LNCaP clone FGC (cell line): ENCODE data around the gene POLA2.

ENCODE experiments used
- DNase-seq: peaks from one replicate; pipeline ENCODE4 v3.0.0-alpha.2; 2011; ENCODE audit warnings: low read depth
- H3K4me3 ChIP-seq: 2 replicates; pipeline ENCODE4 v1.5.1; 2011; ENCODE audit warnings: mild to moderate bottlenecking, low read depth, low read length, control low read depth
- CTCF ChIP-seq: IDR thresholded peaks from 2 replicates; pipeline ENCODE4 v1.5.1; 2012; ENCODE audit warnings: mild to moderate bottlenecking; ENCODE audit not compliant: control insufficient read depth, insufficient read depth; ENCODE audit errors: extremely low read depth

Gene POLA2

GRCh38 chr11:65295571-65296341 lies 34.0 kb downstream of the POLA2 start:
- H3K4me3 ChIP-seq: no peak overlapping the region
- no peak for TF ChIP-seq CTCF
- DNase-seq: no peak

DNA sequence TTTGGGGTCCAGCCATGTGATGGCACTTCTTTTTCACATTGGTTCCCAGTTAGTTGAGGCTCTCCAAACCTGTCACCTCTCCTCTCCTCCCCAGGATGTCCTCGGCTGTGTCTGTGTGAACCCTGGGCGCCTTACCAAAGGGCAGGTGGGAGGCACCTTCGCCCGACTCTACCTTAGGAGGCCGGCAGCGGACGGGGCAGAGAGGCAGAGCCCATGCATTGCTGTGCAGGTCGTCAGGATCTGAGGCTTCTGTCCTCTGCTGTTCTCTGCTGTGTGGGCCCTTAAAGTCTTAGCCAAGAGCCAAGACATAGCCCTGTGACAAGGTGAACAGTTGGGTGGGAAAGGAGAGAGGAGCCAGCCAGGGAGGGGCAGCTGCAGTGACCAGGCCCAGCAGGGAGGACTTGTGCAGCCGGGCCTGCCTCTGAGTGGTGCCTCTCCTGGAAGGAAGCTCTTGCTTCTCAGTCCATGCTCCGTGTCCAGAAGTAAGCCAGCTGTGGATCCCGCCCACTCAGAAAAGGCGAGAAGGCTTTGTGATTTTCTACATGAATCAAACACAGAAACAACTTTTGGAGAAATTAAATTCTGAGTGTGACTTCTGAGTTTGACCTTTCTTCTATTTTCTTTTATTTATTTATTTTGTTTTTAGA lies 35.4 kb downstream of the POLA2 start:
- H3K4me3 ChIP-seq: no peak overlapping the region
- no peak for DNase-seq
- no peak for TF ChIP-seq CTCF

GRCh38 chr11:65298131-65298535 lies 36.4 kb downstream of the POLA2 start:
- no peak overlapping the region for H3K4me3 ChIP-seq
- TF ChIP-seq CTCF: no peak
- no peak for DNase-seq

- no peak for DNase-seq
- no peak for TF ChIP-seq CTCF
- H3K4me3 ChIP-seq: no peak overlapping the region
Measured at GRCh38 chr11:65298655-65299179, 37.0 kb downstream of the POLA2 start.

DNA sequence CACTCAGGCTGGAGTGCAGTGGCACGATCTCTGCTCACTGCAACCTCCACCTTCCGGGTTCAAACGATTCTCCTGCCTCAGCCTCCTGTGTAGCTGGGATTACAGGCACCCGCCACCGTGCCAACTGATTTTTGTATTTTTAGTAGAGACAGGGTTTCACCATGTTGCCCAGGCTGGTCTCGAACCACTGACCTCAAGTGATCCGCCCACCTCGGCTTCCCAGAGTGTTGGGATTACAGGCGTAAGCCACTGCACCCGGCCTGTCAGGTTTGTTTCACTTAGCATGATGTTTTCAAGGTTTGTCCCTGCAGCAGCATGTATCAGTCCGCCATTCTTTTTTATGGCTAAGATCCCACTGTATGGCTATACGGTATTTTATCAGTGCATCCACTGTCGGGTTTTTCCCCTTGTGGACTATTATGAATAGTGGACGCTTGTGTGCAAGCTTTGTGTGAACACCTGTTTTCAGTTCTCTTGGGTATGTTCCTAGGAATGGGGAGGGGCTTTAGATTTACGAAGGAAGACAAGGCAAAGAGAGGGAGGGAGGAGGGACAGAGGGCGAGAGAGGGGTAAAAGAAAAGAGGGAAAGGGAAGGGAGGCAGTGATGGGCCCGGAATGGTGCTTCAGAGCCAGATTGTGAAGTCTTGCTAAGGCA lies 39.0 kb downstream of the POLA2 start:
- TF ChIP-seq CTCF: no peak
- no peak for DNase-seq

DNA sequence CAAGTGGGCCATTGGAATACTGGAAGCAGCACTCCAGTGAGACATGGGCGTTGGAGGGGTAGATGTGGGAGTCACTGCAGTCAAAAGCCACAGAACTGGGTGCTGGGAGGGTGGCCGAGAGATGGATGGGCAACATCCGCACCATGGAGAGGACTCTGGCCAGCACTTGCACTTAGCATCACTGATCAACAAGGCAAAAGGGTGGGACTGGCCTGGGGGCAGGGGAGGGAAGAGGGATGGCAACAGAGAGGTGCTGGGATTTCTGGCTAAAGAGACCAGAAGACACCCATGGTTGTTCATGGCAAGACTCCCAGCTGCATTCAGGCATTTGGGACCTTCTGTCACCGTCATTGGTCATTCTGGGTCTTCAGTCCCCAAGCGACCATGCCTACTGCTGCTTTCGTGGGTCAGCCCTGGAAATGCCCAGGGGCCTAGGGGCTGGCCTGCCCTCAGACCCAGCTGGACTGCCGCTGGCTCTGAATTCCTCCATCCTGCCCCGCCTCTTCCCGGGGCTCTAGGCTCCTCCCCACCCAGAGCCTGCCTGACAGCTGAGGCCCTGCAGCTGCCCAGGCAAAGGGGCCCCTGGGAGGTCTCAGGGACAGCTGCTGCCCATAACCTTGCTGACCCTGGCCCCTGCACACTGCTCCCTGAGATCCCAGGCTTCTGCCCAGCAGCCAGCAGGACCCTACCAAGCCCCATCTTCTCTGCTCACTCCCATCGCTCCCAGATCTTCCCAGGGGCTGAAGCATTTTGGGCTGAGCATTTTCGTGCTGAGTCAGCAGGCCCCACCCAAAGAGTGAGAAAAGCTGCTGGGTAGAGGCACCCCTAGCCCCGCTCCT lies 39.9 kb downstream of the POLA2 start:
- no peak for DNase-seq
- TF ChIP-seq CTCF: no peak
- H3K4me3 ChIP-seq: no peak overlapping the region

More for the DNA sequence above, 39.0 kb downstream of the POLA2 start:
- no peak overlapping the region for H3K4me3 ChIP-seq
